HepG2 (cell line): ENCODE measurements around the gene RAC3. TPM values are rescaled to one million over a fixed set of nuclear protein-coding genes. Genes with fewer than 3 reads are reported as not detected.

Experiments
- ATF5 ChIP-seq: sonication (generic); formaldehyde crosslinking; IDR thresholded peaks from 2 replicates; pipeline ENCODE4 v1.4.0; 2020; ENCODE audit warnings: mild to moderate bottlenecking, low read depth, missing genetic modification reagents
- CREB1 ChIP-seq, 2 experiments: fragments of 450-650 bp in 1 of 2; IDR thresholded peaks; 2 replicates each; pipeline ENCODE4 v1.6.1; 2016 to 2017; ENCODE audit warnings: control low read depth in 1 of 2, mild to moderate bottlenecking in 1 of 2, missing compliant biosample characterization in 1 of 2, missing genetic modification characterization in 1 of 2
- FIP1L1 ChIP-seq: fragments of 200-400 bp; formaldehyde crosslinking; IDR thresholded peaks from 2 replicates; pipeline ENCODE4 v1.6.1; 2018; ENCODE audit warnings: low read depth, mild to moderate bottlenecking, low read length, moderate library complexity, borderline replicate concordance; ENCODE audit not compliant: insufficient read depth
- GABPB1 ChIP-seq: IDR thresholded peaks from 2 replicates; pipeline ENCODE4 v1.6.1; 2016; ENCODE audit warnings: mild to moderate bottlenecking, missing genetic modification reagents, moderate library complexity, missing compliant biosample characterization
- MIER3 ChIP-seq: IDR thresholded peaks from 2 replicates; pipeline ENCODE4 v1.6.1; 2016; ENCODE audit warnings: missing compliant biosample characterization, borderline replicate concordance
- NBN ChIP-seq: fragments of 450-650 bp; conservative IDR thresholded peaks from 2 replicates; pipeline ENCODE4 v1.6.1; 2017
- NFE2 ChIP-seq: sonication (generic); formaldehyde crosslinking; IDR thresholded peaks from 2 replicates; pipeline ENCODE4 v1.4.0; 2020; ENCODE audit warnings: missing genetic modification reagents
- PHB2 ChIP-seq: fragments of 450-650 bp; IDR thresholded peaks from 2 replicates; pipeline ENCODE4 v1.6.1; 2018; ENCODE audit not compliant: partially characterized antibody
- TFAP4 ChIP-seq: sonication (generic); IDR thresholded peaks from 2 replicates; pipeline ENCODE4 v1.6.1; 2016; ENCODE audit warnings: low read depth, borderline replicate concordance
- UBTF ChIP-seq: sonication (generic); formaldehyde crosslinking; IDR thresholded peaks from 2 replicates; pipeline ENCODE4 v1.4.0; 2020; ENCODE audit warnings: mild to moderate bottlenecking, missing genetic modification reagents
- ZBTB34 ChIP-seq: sonication (generic); formaldehyde crosslinking; IDR thresholded peaks from 2 replicates; pipeline ENCODE4 v1.8.0; 2022; ENCODE audit warnings: mild to moderate bottlenecking, missing genetic modification reagents
- ZBTB40 ChIP-seq, 2 experiments: fragments of 450-650 bp in 1 of 2; sonication (generic) in 1 of 2; formaldehyde crosslinking in 1 of 2; IDR thresholded peaks; 2 replicates each; pipeline versions ENCODE4 v1.6.1 to v1.8.0; 2016 to 2022; ENCODE audit warnings: antibody characterized with exemption in 1 of 2, mild to moderate bottlenecking in 1 of 2, missing genetic modification reagents in 1 of 2
- ZNF10 ChIP-seq: sonication (generic); formaldehyde crosslinking; IDR thresholded peaks from 2 replicates; pipeline ENCODE4 v1.4.0; 2020; ENCODE audit warnings: mild to moderate bottlenecking, low read depth, missing genetic modification reagents, borderline replicate concordance
- ZNF749 ChIP-seq: sonication (generic); formaldehyde crosslinking; IDR thresholded peaks from 2 replicates; pipeline ENCODE4 v1.8.0; 2022; ENCODE audit warnings: mild to moderate bottlenecking, missing genetic modification reagents, moderate library complexity, borderline replicate concordance
- polyA plus RNA-seq, 8 experiments: library from polyadenylated mRNA; depleted of rRNA in 3 of 8; stranded (reverse) in 7 of 8; unstranded in 1 of 8; fragments of >200 nt; fragmentation: Illumina TruSeq in 4 of 8; extraction: Trizol in 4 of 8; gene quantifications; 2 replicates each; pipeline versions ENCODE4 v1.2.1 to v1.2.3, GENCODE V29; 2011 to 2016; ENCODE audit warnings: low read depth in 4 of 8, missing spikeins in 1 of 8, mixed read lengths in 1 of 8; ENCODE audit not compliant: insufficient read depth in 1 of 8
- total RNA-seq, 5 experiments: library from RNA; depleted of rRNA; stranded (reverse); fragments of >200 nt; fragmentation: Illumina TruSeq; extraction: Trizol; gene quantifications; 2 replicates each; pipeline ENCODE4 v1.2.3, GENCODE V29; 2016; ENCODE audit warnings: low read depth in 1 of 5

RAC3 gene
- total and polyA plus RNA-seq, 2 of the 13 experiments (the other 11 are each of a cell fraction or from before 2014, with no cell fraction given), result 10.5 to 21.3 TPM

GRCh38 chr17:82039695-82040299 lies 8.3 kb downstream of the RAC3 start (continued):
- TF ChIP-seq FIP1L1, result no peak
- no peak for TF ChIP-seq ATF5
- TF ChIP-seq ZBTB40 (IDR thresholded peaks at IDR 0.05), result no peak
- TF ChIP-seq ZBTB40 (CRISPR knock-in tag; IDR thresholded peaks at IDR 0.05), result no peak
- no peak for TF ChIP-seq NBN
- no peak for TF ChIP-seq ZNF749
- TF ChIP-seq TFAP4, result peak; percentile 50; the same call in 1 of the 2 replicates
- no peak for TF ChIP-seq NFE2 (CRISPR knock-in tag)
- TF ChIP-seq CREB1 (IDR thresholded peaks at IDR 0.05), result no peak
- TF ChIP-seq CREB1 (CRISPR knock-in tag; IDR thresholded peaks at IDR 0.05), result no peak
- no peak for TF ChIP-seq MIER3
- peak; percentile 81 for TF ChIP-seq ZBTB34 (CRISPR knock-in tag)
- no peak for TF ChIP-seq PHB2
- TF ChIP-seq UBTF (CRISPR knock-in tag), result peak; percentile 59
- TF ChIP-seq GABPB1 (CRISPR knock-in tag), result no peak
- no peak for TF ChIP-seq ZNF10 (CRISPR knock-in tag)
